K562 (cell line): ENCODE results near the gene ZNF460. TPM values are rescaled to one million over a fixed set of nuclear protein-coding genes. Genes with fewer than 3 reads are reported as not detected.
A peak's percentile ranks its signal among the peaks of the same experiment; 100 is the strongest.

Experiments
- ARNT ChIP-seq, 2 experiments: fragments of 450-650 bp; IDR thresholded peaks; 2 replicates each; pipeline ENCODE4 v1.6.1; 2016; ENCODE audit warnings: mild to moderate bottlenecking in 1 of 2
- ATF3 ChIP-seq, 2 experiments: fragments of 450-650 bp in 1 of 2; sonication (generic) in 1 of 2; formaldehyde crosslinking in 1 of 2; IDR thresholded peaks in 1 of 2; conservative IDR thresholded peaks in 1 of 2; 2 replicates each; pipeline versions ENCODE4 v1.6.1 to v1.8.1; 2016 to 2023; ENCODE audit warnings: mild to moderate bottlenecking in 2 of 2, moderate library complexity in 2 of 2, inconsistent platforms in 1 of 2, missing genetic modification reagents in 1 of 2
- BCOR ChIP-seq: fragments of 450-650 bp; IDR thresholded peaks from 2 replicates; pipeline ENCODE4 v1.6.1; 2016
- EZH2 ChIP-seq: IDR thresholded peaks from 2 replicates; pipeline ENCODE4 v1.6.1; 2012; ENCODE audit warnings: low read depth, mild to moderate bottlenecking, inconsistent platforms, low read length, borderline replicate concordance
- FOXA1 ChIP-seq: fragments of 450-650 bp; IDR thresholded peaks from 2 replicates; pipeline ENCODE4 v1.6.1; 2016; ENCODE audit warnings: mild to moderate bottlenecking, borderline replicate concordance
- GTF2E2 ChIP-seq: fragments of 200-800 bp; sonication (Bioruptor generic); IDR thresholded peaks from 2 replicates; pipeline ENCODE4 v1.6.1; 2016; ENCODE audit warnings: missing genetic modification characterization, missing compliant biosample characterization
- KDM4B ChIP-seq, 2 experiments: fragments of 450-650 bp in 1 of 2; sonication (generic) in 1 of 2; IDR thresholded peaks; 2 replicates each; pipeline ENCODE4 v1.6.1; 2016 to 2017; ENCODE audit warnings: borderline replicate concordance in 2 of 2, antibody characterized with exemption in 1 of 2, low read depth in 1 of 2, mild to moderate bottlenecking in 1 of 2
- MLLT1 ChIP-seq, 2 experiments: fragments of 450-650 bp; IDR thresholded peaks; 2 replicates each; pipeline ENCODE4 v1.6.1; 2016
- POU5F1 ChIP-seq: fragments of 150-350 bp; IDR thresholded peaks from 2 replicates; pipeline ENCODE4 v1.6.1; 2014; ENCODE audit warnings: borderline replicate concordance, low read length, low read depth, mild to moderate bottlenecking; ENCODE audit not compliant: partially characterized antibody
- RAD51 ChIP-seq: fragments of 450-650 bp; IDR thresholded peaks from 2 replicates; pipeline ENCODE4 v1.7.1; 2016; ENCODE audit warnings: low read depth, mild to moderate bottlenecking, borderline replicate concordance
- RFX1 ChIP-seq: fragments of 450-650 bp; IDR thresholded peaks from 2 replicates; pipeline ENCODE4 v1.6.1; 2016; ENCODE audit warnings: mild to moderate bottlenecking, moderate library complexity
- SMAD1 ChIP-seq: fragments of 150-350 bp; IDR thresholded peaks from 2 replicates; pipeline ENCODE4 v1.6.1; 2014; ENCODE audit warnings: low read length, low read depth; ENCODE audit not compliant: partially characterized antibody
- SMARCA5 ChIP-seq: fragments of 450-650 bp; IDR thresholded peaks from 2 replicates; pipeline ENCODE4 v1.6.1; 2016
- SNRNP70 ChIP-seq: fragments of 200-400 bp; formaldehyde crosslinking; optimal IDR thresholded peaks from 2 replicates; pipeline ENCODE3; 2017; ENCODE audit warnings: low read depth, low read length
- SREBF2 ChIP-seq: sonication (generic); formaldehyde crosslinking; IDR thresholded peaks from 2 replicates; pipeline ENCODE4 v1.4.0; 2020; ENCODE audit warnings: mild to moderate bottlenecking, missing genetic modification reagents
- ZNF316 ChIP-seq: fragments of 450-650 bp; IDR thresholded peaks from 2 replicates; pipeline ENCODE4 v1.6.1; 2016
- ZNF780A ChIP-seq: fragments of 250-450 bp; sonication (Bioruptor Pico); IDR thresholded peaks from 2 replicates; pipeline ENCODE4 v1.5.0; 2021; ENCODE audit warnings: mild to moderate bottlenecking
- polyA plus RNA-seq, 8 experiments: library from polyadenylated mRNA; depleted of rRNA in 4 of 8; stranded (reverse) in 5 of 8; unstranded in 3 of 8; fragments of >200 nt; fragmentation: Nextera tagmentation in 2 of 8; fragmentation: Illumina TruSeq in 1 of 8; extraction: Ambion mirVana in 2 of 8; extraction: Trizol in 1 of 8; gene quantifications; 2 replicates each; pipeline versions ENCODE4 v1.2.1 to v1.2.3, GENCODE V29; 2011 to 2014; ENCODE audit warnings: inconsistent platforms in 1 of 8, missing spikeins in 1 of 8
- total RNA-seq, 7 experiments: library from RNA; depleted of rRNA in 6 of 7; stranded (reverse); fragments of >200 nt in 6 of 7; fragmentation: Illumina TruSeq in 2 of 7; extraction: Trizol in 2 of 7; gene quantifications; 2 replicates each; pipeline versions ENCODE4 v1.2.1 to v1.2.3, GENCODE V29; 2011 to 2021; ENCODE audit warnings: low replicate concordance in 1 of 7

ZNF460 gene
- total and polyA plus RNA-seq, 9 of the 15 experiments (the other 6 are each of a cell fraction or from before 2014, with no cell fraction given): 0.45 to 36.2 (median 16.6) TPM

GRCh38 chr19:57280165-57280961, at the start of gene ZNF460 (continued):
- TF ChIP-seq EZH2: no peak
- no peak for TF ChIP-seq SMAD1
- no peak for TF ChIP-seq SREBF2 (CRISPR knock-in tag)
- no peak for TF ChIP-seq FOXA1
- no peak for TF ChIP-seq SNRNP70
- TF ChIP-seq SMARCA5: no peak
- no peak for TF ChIP-seq POU5F1
- no peak for TF ChIP-seq ZNF316
- peak; percentile 84 for TF ChIP-seq GTF2E2 (tag)
- no peak for TF ChIP-seq BCOR
- peak; percentile 98 for TF ChIP-seq ATF3 (IDR thresholded peaks at IDR 0.05)
- no peak; the same call in 1 of the 2 replicates for TF ChIP-seq ATF3 (CRISPR knock-in tag; conservative IDR thresholded peaks at IDR 0.05)
- no peak for TF ChIP-seq ZNF780A
- TF ChIP-seq RAD51: no peak
- no peak for TF ChIP-seq RFX1
- TF ChIP-seq KDM4B (IDR thresholded peaks at IDR 0.05; ENCODE audit: borderline replicate concordance in 2 of 2, low read depth in 1 of 2): 0 out of 4 replicates have a peak, but pooled peaks of 1 of the 2 experiments have one; percentile 11
- no peak for TF ChIP-seq MLLT1 (IDR thresholded peaks at IDR 0.05)
- no peak for TF ChIP-seq ARNT (IDR thresholded peaks at IDR 0.05)
